HepG2 (cell line): ENCODE measurements around the gene ADORA2B. TPM values are rescaled to one million over a fixed set of nuclear protein-coding genes. Genes with fewer than 3 reads are reported as not detected.

Source experiments
- CREB1 ChIP-seq, 2 experiments: fragments of 450-650 bp in 1 of 2; IDR thresholded peaks; 2 replicates each; pipeline ENCODE4 v1.6.1; 2016 to 2017; ENCODE audit warnings: control low read depth in 1 of 2, mild to moderate bottlenecking in 1 of 2, missing compliant biosample characterization in 1 of 2, missing genetic modification characterization in 1 of 2
- FIP1L1 ChIP-seq: fragments of 200-400 bp; formaldehyde crosslinking; IDR thresholded peaks from 2 replicates; pipeline ENCODE4 v1.6.1; 2018; ENCODE audit warnings: low read depth, mild to moderate bottlenecking, low read length, moderate library complexity, borderline replicate concordance; ENCODE audit not compliant: insufficient read depth
- HBP1 ChIP-seq: IDR thresholded peaks from 2 replicates; pipeline ENCODE4 v1.6.1; 2016; ENCODE audit warnings: low read depth, control low read depth
- MYPOP ChIP-seq: sonication (generic); formaldehyde crosslinking; IDR thresholded peaks from 2 replicates; pipeline ENCODE4 v1.8.1; 2023; ENCODE audit warnings: mild to moderate bottlenecking, moderate library complexity, missing genetic modification reagents
- PHF8 ChIP-seq: sonication (generic); formaldehyde crosslinking; IDR thresholded peaks from 2 replicates; pipeline ENCODE4 v1.5.0; 2020; ENCODE audit warnings: missing genetic modification reagents
- TBP ChIP-seq: sonication (generic); formaldehyde crosslinking; IDR thresholded peaks from 2 replicates; pipeline ENCODE4 v1.5.0; 2020; ENCODE audit warnings: missing genetic modification reagents
- ZBTB20 ChIP-seq: sonication (generic); formaldehyde crosslinking; IDR thresholded peaks from 2 replicates; pipeline ENCODE4 v1.8.1; 2023; ENCODE audit warnings: missing genetic modification reagents, low read depth, mild to moderate bottlenecking, borderline replicate concordance
- ZKSCAN1 ChIP-seq: fragments of 150-350 bp; IDR thresholded peaks from 2 replicates; pipeline ENCODE4 v1.6.1; 2014; ENCODE audit warnings: low read length
- ZNF34 ChIP-seq: sonication (generic); formaldehyde crosslinking; IDR thresholded peaks from 2 replicates; pipeline ENCODE4 v1.4.0; 2020; ENCODE audit warnings: mild to moderate bottlenecking, missing genetic modification reagents, borderline replicate concordance
- ZNF550 ChIP-seq: sonication (generic); formaldehyde crosslinking; IDR thresholded peaks from 2 replicates; pipeline ENCODE4 v1.4.0; 2020; ENCODE audit warnings: mild to moderate bottlenecking, missing genetic modification reagents, borderline replicate concordance
- ZNF572 ChIP-seq: sonication (generic); formaldehyde crosslinking; IDR thresholded peaks from 2 replicates; pipeline ENCODE4 v1.5.1; 2020; ENCODE audit warnings: mild to moderate bottlenecking, missing genetic modification reagents
- polyA plus RNA-seq, 8 experiments: library from polyadenylated mRNA; depleted of rRNA in 3 of 8; stranded (reverse) in 7 of 8; unstranded in 1 of 8; fragments of >200 nt; fragmentation: Illumina TruSeq in 4 of 8; extraction: Trizol in 4 of 8; gene quantifications; 2 replicates each; pipeline versions ENCODE4 v1.2.1 to v1.2.3, GENCODE V29; 2011 to 2016; ENCODE audit warnings: low read depth in 4 of 8, missing spikeins in 1 of 8, mixed read lengths in 1 of 8; ENCODE audit not compliant: insufficient read depth in 1 of 8
- total RNA-seq, 5 experiments: library from RNA; depleted of rRNA; stranded (reverse); fragments of >200 nt; fragmentation: Illumina TruSeq; extraction: Trizol; gene quantifications; 2 replicates each; pipeline ENCODE4 v1.2.3, GENCODE V29; 2016; ENCODE audit warnings: low read depth in 1 of 5
- TF ChIP-seq, protein P1 (sequence below): sonication (generic); formaldehyde crosslinking; IDR thresholded peaks from 2 replicates; pipeline ENCODE4 v1.4.0; 2020; ENCODE audit warnings: missing genetic modification reagents

ADORA2B gene
- total and polyA plus RNA-seq, 2 of the 13 experiments (the other 11 are each of a cell fraction or from before 2014, with no cell fraction given), result 10.4 to 20.0 TPM

- TF ChIP-seq MYPOP (CRISPR knock-in tag) (no peak), PHF8 (no peak), HBP1 (CRISPR knock-in tag) (no peak), TBP (0 out of 2 replicates have a peak, but pooled peaks have one; percentile 45), ZBTB20 (CRISPR knock-in tag) (no peak), ZKSCAN1 (no peak), ZNF572 (no peak), CREB1 (IDR thresholded peaks at IDR 0.05) (no peak), CREB1 (CRISPR knock-in tag; IDR thresholded peaks at IDR 0.05) (no peak), ZNF550 (CRISPR knock-in tag) (no peak), ZNF34 (CRISPR knock-in tag) (0 out of 2 replicates have a peak, but pooled peaks have one; percentile 69), FIP1L1 (no peak)
- TF ChIP-seq, protein P1, sequence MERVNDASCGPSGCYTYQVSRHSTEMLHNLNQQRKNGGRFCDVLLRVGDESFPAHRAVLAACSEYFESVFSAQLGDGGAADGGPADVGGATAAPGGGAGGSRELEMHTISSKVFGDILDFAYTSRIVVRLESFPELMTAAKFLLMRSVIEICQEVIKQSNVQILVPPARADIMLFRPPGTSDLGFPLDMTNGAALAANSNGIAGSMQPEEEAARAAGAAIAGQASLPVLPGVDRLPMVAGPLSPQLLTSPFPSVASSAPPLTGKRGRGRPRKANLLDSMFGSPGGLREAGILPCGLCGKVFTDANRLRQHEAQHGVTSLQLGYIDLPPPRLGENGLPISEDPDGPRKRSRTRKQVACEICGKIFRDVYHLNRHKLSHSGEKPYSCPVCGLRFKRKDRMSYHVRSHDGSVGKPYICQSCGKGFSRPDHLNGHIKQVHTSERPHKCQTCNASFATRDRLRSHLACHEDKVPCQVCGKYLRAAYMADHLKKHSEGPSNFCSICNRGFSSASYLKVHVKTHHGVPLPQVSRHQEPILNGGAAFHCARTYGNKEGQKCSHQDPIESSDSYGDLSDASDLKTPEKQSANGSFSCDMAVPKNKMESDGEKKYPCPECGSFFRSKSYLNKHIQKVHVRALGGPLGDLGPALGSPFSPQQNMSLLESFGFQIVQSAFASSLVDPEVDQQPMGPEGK, result peak; percentile 24; the same call in 1 of the 2 replicates
These were observed 765 bp upstream of the ADORA2B start (continued) for GRCh38 chr17:15943971-15944758.
